Measurements from ENCODE around the gene MRGPRE. TPM values are rescaled to one million over a fixed set of nuclear protein-coding genes. Genes with fewer than 3 reads are reported as not detected.

MRGPRE gene
- total RNA-seq, 4 donors from 2014 or later = 0.47 TPM; not detected in 3

GRCh38 chr11:3200388-3201111 is 31.7 kb downstream of the MRGPRE start:
- TF ChIP-seq CTCF (IDR thresholded peaks at IDR 0.05) = no peak
- TF ChIP-seq EP300 (IDR thresholded peaks at IDR 0.05) = no peak
- no peak for TF ChIP-seq POLR2AphosphoS5 (IDR thresholded peaks at IDR 0.05)
- TF ChIP-seq POLR2A (IDR thresholded peaks at IDR 0.05) = no peak
- H3K27ac ChIP-seq = no peak overlapping the region
- peak; percentile 35 to 67 for DNase-seq (ENCODE audit: low spot score in 2 of 2)
- no peaks in the 10 kb centered on the region for H3K36me3 ChIP-seq
- H3K9me3 ChIP-seq = no peaks in the 10 kb centered on the region
- peaks cover 8% of the 10 kb centered on the region for H3K4me1 ChIP-seq
- no peak overlapping the region for H3K4me3 ChIP-seq
- H3K27me3 ChIP-seq = peaks cover 66% of the 10 kb centered on the region
- 68% methylated on average over 5 of the region's 12 CpGs for WGBS

GRCh38 chr11:3199537-3200295 is 32.5 kb downstream of the MRGPRE start:
- 71% methylated on average over 10 of the region's 19 CpGs for WGBS
- Histone ChIP-seq H3K9me3 (no peaks in the 10 kb centered on the region), H3K27me3 (peaks cover 66% of the 10 kb centered on the region), H3K4me1 (peaks cover 10% of the 10 kb centered on the region), H3K27ac (no peak overlapping the region), H3K4me3 (no peak overlapping the region), H3K36me3 (no peaks in the 10 kb centered on the region)
- no peak for TF ChIP-seq EP300 (IDR thresholded peaks at IDR 0.05)
- no peak for TF ChIP-seq POLR2AphosphoS5 (IDR thresholded peaks at IDR 0.05)
- no peak for TF ChIP-seq POLR2A (IDR thresholded peaks at IDR 0.05)
- TF ChIP-seq CTCF (IDR thresholded peaks at IDR 0.05) = no peak
- peak; percentile 38 to 69 for DNase-seq (ENCODE audit: low spot score in 2 of 2)

GRCh38 chr11:3198815-3199214 is 33.4 kb downstream of the MRGPRE start:
- Histone ChIP-seq H3K27me3 (peaks cover 57% of the 10 kb centered on the region), H3K27ac (no peak overlapping the region), H3K4me3 (no peak overlapping the region), H3K9me3 (no peaks in the 10 kb centered on the region), H3K4me1 (peaks cover 10% of the 10 kb centered on the region), H3K36me3 (no peaks in the 10 kb centered on the region)
- peak; percentile 37 to 73 for DNase-seq (ENCODE audit: low spot score in 2 of 2)
- TF ChIP-seq POLR2A (IDR thresholded peaks at IDR 0.05) (no peak), POLR2AphosphoS5 (IDR thresholded peaks at IDR 0.05) (no peak), EP300 (IDR thresholded peaks at IDR 0.05) (no peak), CTCF (IDR thresholded peaks at IDR 0.05) (no peak)
- WGBS = 87% methylated on average over 15 of the region's 15 CpGs

GRCh38 chr11:3197878-3198528 is 34.2 kb downstream of the MRGPRE start:
- no peak overlapping the region for H3K27ac ChIP-seq
- H3K4me1 ChIP-seq = peaks cover 2% of the 10 kb centered on the region
- no peak overlapping the region for H3K4me3 ChIP-seq
- TF ChIP-seq EP300 (IDR thresholded peaks at IDR 0.05) = no peak
- TF ChIP-seq POLR2A (IDR thresholded peaks at IDR 0.05) = no peak
- TF ChIP-seq CTCF (IDR thresholded peaks at IDR 0.05) = no peak
- TF ChIP-seq POLR2AphosphoS5 (IDR thresholded peaks at IDR 0.05) = no peak
- H3K36me3 ChIP-seq = no peaks in the 10 kb centered on the region
- no peaks in the 10 kb centered on the region for H3K9me3 ChIP-seq
- DNase-seq (ENCODE audit: low spot score in 2 of 2) = peak in 1 of 2 donors; percentile 51
- 87% methylated on average over 4 of the region's 8 CpGs for WGBS
- H3K27me3 ChIP-seq = peaks cover 49% of the 10 kb centered on the region

All from suprapubic skin (tissue), 4 donors.